HEK293 (cell line): ENCODE measurements around the gene SYNDIG1L.

ENCODE experiments used
- CTCF ChIA-PET: fragments of 350-600 bp; formaldehyde crosslinking; extraction: SDS; loops from one replicate; lab custom pipeline; 2021; ENCODE audit warnings: antibody characterized with exemption; lab: Yijun Ruan, JAX
- POLR2A ChIA-PET: fragments of 300-600 bp; formaldehyde crosslinking; extraction: SDS; loops from one replicate; lab custom pipeline; 2020; ENCODE audit warnings: antibody characterized with exemption, inconsistent platforms; lab: Yijun Ruan, JAX
- H3K27ac ChIP-seq: fragments of 200-500 bp; sonication (Bioruptor generic); 2 replicates; pipeline ENCODE4 v1.5.1; 2014; ENCODE audit warnings: low read depth, low read length, control low read depth, inconsistent platforms; ENCODE audit errors: extremely low read depth
- H3K36me3 ChIP-seq, 2 experiments: fragments of 200-500 bp in 1 of 2; sonication (Bioruptor generic) in 1 of 2; 1 replicate in 1 of 2; 2 replicates in 1 of 2; pipeline ENCODE4 v1.5.1; 2014 to 2017; ENCODE audit warnings: inconsistent platforms in 2 of 2, low read length in 2 of 2; ENCODE audit not compliant: control insufficient read depth in 2 of 2, insufficient read depth in 1 of 2
- H3K4me1 ChIP-seq: fragments of 200-500 bp; sonication (Bioruptor generic); 2 replicates; pipeline ENCODE4 v1.5.1; 2014; ENCODE audit warnings: mild to moderate bottlenecking, low read length, inconsistent platforms; ENCODE audit not compliant: control insufficient read depth, insufficient read depth
- H3K4me3 ChIP-seq: 2 replicates; pipeline ENCODE4 v1.5.1; 2011; ENCODE audit warnings: low read depth, mild to moderate bottlenecking, control low read depth, low read length, moderate library complexity
- H3K9me3 ChIP-seq: fragments of 200-500 bp; sonication (Bioruptor generic); 2 replicates; pipeline ENCODE4 v1.5.1; 2014; ENCODE audit warnings: low read depth, low read length, inconsistent platforms; ENCODE audit not compliant: control insufficient read depth, insufficient read depth
- ATF2 ChIP-seq: fragments of 450-650 bp; formaldehyde crosslinking; IDR thresholded peaks from 2 replicates; pipeline ENCODE4 v1.5.1; 2016; ENCODE audit warnings: missing biosample characterization, missing genetic modification characterization, low read depth
- GLI4 ChIP-seq: fragments of 450-650 bp; formaldehyde crosslinking; IDR thresholded peaks from 2 replicates; pipeline ENCODE4 v1.5.1; 2016; ENCODE audit warnings: missing biosample characterization, missing genetic modification characterization
- KLF1 ChIP-seq: fragments of 450-650 bp; formaldehyde crosslinking; IDR thresholded peaks from 2 replicates; pipeline ENCODE4 v1.5.1; 2016; ENCODE audit warnings: missing biosample characterization, missing genetic modification characterization
- KLF10 ChIP-seq: fragments of 450-650 bp; IDR thresholded peaks from 2 replicates; pipeline ENCODE4 v1.5.1; 2018; ENCODE audit warnings: missing biosample characterization, mild to moderate bottlenecking, missing genetic modification characterization
- MZF1 ChIP-seq: fragments of 450-650 bp; formaldehyde crosslinking; IDR thresholded peaks from 2 replicates; pipeline ENCODE4 v1.5.1; 2017; ENCODE audit warnings: missing biosample characterization, missing genetic modification characterization, borderline replicate concordance
- TSHZ1 ChIP-seq: fragments of 450-650 bp; formaldehyde crosslinking; IDR thresholded peaks from 2 replicates; pipeline ENCODE4 v1.5.1; 2016; ENCODE audit warnings: missing biosample characterization, missing genetic modification characterization, borderline replicate concordance
- ZBTB10 ChIP-seq: fragments of 450-650 bp; formaldehyde crosslinking; IDR thresholded peaks from 2 replicates; pipeline ENCODE4 v1.5.1; 2016; ENCODE audit warnings: missing biosample characterization, missing genetic modification characterization
- ZBTB17 ChIP-seq: fragments of 450-650 bp; formaldehyde crosslinking; IDR thresholded peaks from 2 replicates; pipeline ENCODE4 v1.5.1; 2016; ENCODE audit warnings: missing biosample characterization, missing genetic modification characterization
- ZFP3 ChIP-seq: fragments of 450-650 bp; formaldehyde crosslinking; IDR thresholded peaks from 2 replicates; pipeline ENCODE4 v1.5.1; 2016; ENCODE audit warnings: low read depth, missing biosample characterization, missing genetic modification characterization
- ZNF221 ChIP-seq: fragments of 450-650 bp; formaldehyde crosslinking; IDR thresholded peaks from 2 replicates; pipeline ENCODE4 v1.5.1; 2017; ENCODE audit warnings: missing biosample characterization, missing genetic modification characterization, borderline replicate concordance
- ZNF239 ChIP-seq: fragments of 450-650 bp; formaldehyde crosslinking; IDR thresholded peaks from 2 replicates; pipeline ENCODE4 v1.5.1; 2016; ENCODE audit warnings: missing biosample characterization, missing genetic modification characterization
- ZNF24 ChIP-seq: fragments of 450-650 bp; formaldehyde crosslinking; IDR thresholded peaks from 2 replicates; pipeline ENCODE4 v1.5.1; 2016; ENCODE audit warnings: missing biosample characterization, missing genetic modification characterization
- ZNF335 ChIP-seq: fragments of 450-650 bp; formaldehyde crosslinking; conservative IDR thresholded peaks from 2 replicates; pipeline ENCODE4 v1.5.1; 2016; ENCODE audit warnings: missing biosample characterization, missing genetic modification characterization
- ZNF629 ChIP-seq: fragments of 450-650 bp; formaldehyde crosslinking; IDR thresholded peaks from 2 replicates; pipeline ENCODE4 v1.5.1; 2017; ENCODE audit warnings: missing biosample characterization, missing genetic modification characterization
- ZNF658 ChIP-seq: fragments of 450-650 bp; formaldehyde crosslinking; IDR thresholded peaks from 2 replicates; pipeline ENCODE4; 2016; ENCODE audit warnings: missing biosample characterization, missing genetic modification characterization
- ZNF664 ChIP-seq: fragments of 450-650 bp; formaldehyde crosslinking; IDR thresholded peaks from 2 replicates; pipeline ENCODE4 v1.5.1; 2016; ENCODE audit warnings: missing biosample characterization, missing genetic modification characterization
- ZNF692 ChIP-seq: fragments of 450-650 bp; formaldehyde crosslinking; IDR thresholded peaks from 2 replicates; pipeline ENCODE4 v1.5.1; 2016; ENCODE audit warnings: missing biosample characterization, missing genetic modification characterization
- ZNF707 ChIP-seq: fragments of 450-650 bp; formaldehyde crosslinking; IDR thresholded peaks from 2 replicates; pipeline ENCODE4 v1.5.1; 2016; ENCODE audit warnings: missing biosample characterization, missing genetic modification characterization

SYNDIG1L gene

GRCh38 chr14:74380172-74380571, 45.8 kb downstream of the SYNDIG1L start:
- POLR2A ChIA-PET, result no interaction called here
- CTCF ChIA-PET, result no interaction called here
- no peaks in the 10 kb centered on the region for H3K36me3 ChIP-seq
- no peaks in the 10 kb centered on the region for H3K4me1 ChIP-seq
- no peak for TF ChIP-seq ZBTB10 (tag by site-specific recombination)
- TF ChIP-seq ZBTB17, result no peak
- no peak for TF ChIP-seq ZNF664 (tag by site-specific recombination)
- TF ChIP-seq ZNF335, result no peak
- no peak for TF ChIP-seq ZNF658 (tag by site-specific recombination)
- no peak for TF ChIP-seq ZFP3 (tag by site-specific recombination)
- no peak for TF ChIP-seq KLF1 (tag by site-specific recombination)
- no peak for TF ChIP-seq ZNF239
- no peak for TF ChIP-seq TSHZ1 (tag by site-specific recombination)
- no peak for TF ChIP-seq ATF2 (tag by site-specific recombination)
- no peak for TF ChIP-seq ZNF692 (tag by site-specific recombination)
- TF ChIP-seq ZNF24, result no peak
- TF ChIP-seq KLF10 (tag by site-specific recombination), result no peak
- no peak for TF ChIP-seq MZF1 (tag by site-specific recombination)
- TF ChIP-seq ZNF221 (tag by site-specific recombination), result no peak
- no peak for TF ChIP-seq ZNF629
- TF ChIP-seq GLI4 (tag by site-specific recombination), result no peak
- TF ChIP-seq ZNF707 (tag by site-specific recombination), result no peak
- no peaks in the 10 kb centered on the region for H3K9me3 ChIP-seq
- H3K27ac ChIP-seq, result no peak overlapping the region
- H3K4me3 ChIP-seq, result no peak overlapping the region
